NT2/D1 (cell line): Measurements from ENCODE around the gene ADGRB3.
"Not testable (repeated sequence)": the region's sequence is repeated elsewhere in the genome, so short reads cannot be mapped to it uniquely, and the experiment has no call there.

Experiments used
- DNase-seq: peaks from one replicate; pipeline ENCODE4 v3.0.0-alpha.2; 2011; ENCODE audit warnings: low read depth, low spot score
- H3K27me3 ChIP-seq: 2 replicates; pipeline ENCODE4 v1.6.0; 2011; ENCODE audit warnings: mild to moderate bottlenecking; ENCODE audit not compliant: insufficient read length, insufficient read depth
- H3K36me3 ChIP-seq: 2 replicates; pipeline ENCODE4 v1.6.1; 2011; ENCODE audit warnings: mild to moderate bottlenecking, low read length, mixed read lengths; ENCODE audit not compliant: insufficient read depth, insufficient read length
- H3K4me1 ChIP-seq: 2 replicates; pipeline ENCODE4 v1.5.1; 2011; ENCODE audit not compliant: insufficient read depth, insufficient read length
- H3K4me3 ChIP-seq: 2 replicates; pipeline ENCODE4 v1.5.1; 2011; ENCODE audit warnings: low read depth; ENCODE audit not compliant: insufficient read length
- H3K9ac ChIP-seq: 2 replicates; pipeline ENCODE4 v1.6.0; 2011; ENCODE audit warnings: low read depth; ENCODE audit not compliant: insufficient read length
- H3K9me3 ChIP-seq: 2 replicates; pipeline ENCODE4 v1.5.1; 2011; ENCODE audit warnings: mild to moderate bottlenecking, low read length; ENCODE audit not compliant: insufficient read depth
- SUZ12 ChIP-seq: IDR thresholded peaks from 2 replicates; pipeline ENCODE4 v1.6.1; 2011; ENCODE audit not compliant: insufficient read length, insufficient read depth; ENCODE audit errors: extremely low read depth
- YY1 ChIP-seq: IDR thresholded peaks from 2 replicates; pipeline ENCODE4 v1.6.1; 2011; ENCODE audit not compliant: insufficient read length, insufficient read depth
- ZNF274 ChIP-seq: IDR thresholded peaks from 2 replicates; pipeline ENCODE4 v1.6.1; 2011; ENCODE audit warnings: mild to moderate bottlenecking, low read depth, low read length

The ADGRB3 gene

DNA sequence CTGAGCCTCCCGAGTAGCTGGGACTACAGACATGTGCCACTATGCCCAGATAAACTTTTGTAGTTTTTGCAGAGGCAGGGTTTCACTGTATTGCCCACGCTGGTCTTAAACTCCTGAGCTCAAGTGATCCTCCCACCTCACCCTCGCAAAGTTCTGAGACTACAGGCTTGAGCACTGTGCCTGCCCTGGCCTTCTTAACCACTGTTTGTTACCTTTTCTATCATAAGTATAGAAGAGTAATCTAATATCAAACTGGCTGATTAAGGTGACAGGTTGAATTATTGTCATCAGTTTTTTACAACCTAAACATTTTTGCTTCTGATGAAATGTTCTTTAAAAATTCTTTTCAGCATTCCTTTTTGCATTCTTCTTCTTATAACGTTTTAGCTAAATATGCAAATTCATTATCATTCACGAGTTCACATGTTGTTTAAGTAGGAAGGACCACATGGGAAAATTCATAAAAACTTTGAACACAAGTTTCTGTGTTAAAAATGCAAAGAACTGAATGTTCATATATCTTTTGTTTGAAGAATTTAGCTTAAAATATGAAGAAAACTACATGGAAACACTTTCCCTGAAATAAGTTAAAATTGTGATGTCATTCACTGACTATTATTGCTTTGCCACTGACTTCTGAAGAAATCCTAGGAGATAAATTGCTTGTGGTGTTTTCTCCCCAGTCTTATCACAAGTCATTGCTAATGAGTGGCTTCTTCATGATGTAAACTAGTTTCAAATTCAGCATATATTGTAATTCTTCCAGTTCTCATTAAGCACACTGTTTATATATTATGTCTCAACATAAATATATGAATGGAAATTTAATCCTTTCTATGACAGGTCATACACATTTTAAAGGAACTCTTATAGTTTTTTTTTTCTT is 106.7 kb downstream of the ADGRB3 start:
- no peaks in the 10 kb centered on the region for H3K9me3 ChIP-seq
- no peaks in the 10 kb centered on the region for H3K4me1 ChIP-seq
- H3K27me3 ChIP-seq: no peaks in the 10 kb centered on the region
- DNase-seq: no peak
- TF ChIP-seq YY1: no peak
- no peak for TF ChIP-seq ZNF274
- no peak for TF ChIP-seq SUZ12
- H3K9ac ChIP-seq: no peak overlapping the region
- H3K36me3 ChIP-seq: no peaks in the 10 kb centered on the region
- H3K4me3 ChIP-seq: no peak overlapping the region

DNA sequence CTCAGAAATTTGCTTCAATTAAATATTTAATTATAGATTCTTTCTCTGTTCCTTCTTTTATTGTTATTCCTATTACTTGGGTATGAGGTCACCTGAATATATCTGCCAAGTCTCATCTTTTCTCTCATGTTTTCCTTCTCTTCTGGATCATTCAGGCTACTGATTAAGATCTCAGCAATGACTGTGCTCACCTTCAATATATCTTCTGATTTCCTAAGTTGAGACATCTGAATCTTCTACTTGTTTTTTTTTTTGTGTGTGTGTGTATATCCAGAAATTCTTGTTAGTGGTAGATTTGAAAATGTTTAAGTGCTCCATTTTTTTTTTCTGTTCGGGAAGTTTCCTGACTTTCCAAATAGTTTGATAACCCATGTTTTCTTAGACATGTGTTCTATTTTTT is 108.0 kb downstream of the ADGRB3 start:
- Histone ChIP-seq H3K4me3 (no peak overlapping the region), H3K36me3 (no peaks in the 10 kb centered on the region), H3K4me1 (no peaks in the 10 kb centered on the region), H3K9ac (no peak overlapping the region), H3K9me3 (no peaks in the 10 kb centered on the region), H3K27me3 (no peaks in the 10 kb centered on the region)
- TF ChIP-seq ZNF274 (no peak), YY1 (no peak), SUZ12 (no peak)
- DNase-seq: no peak

DNA sequence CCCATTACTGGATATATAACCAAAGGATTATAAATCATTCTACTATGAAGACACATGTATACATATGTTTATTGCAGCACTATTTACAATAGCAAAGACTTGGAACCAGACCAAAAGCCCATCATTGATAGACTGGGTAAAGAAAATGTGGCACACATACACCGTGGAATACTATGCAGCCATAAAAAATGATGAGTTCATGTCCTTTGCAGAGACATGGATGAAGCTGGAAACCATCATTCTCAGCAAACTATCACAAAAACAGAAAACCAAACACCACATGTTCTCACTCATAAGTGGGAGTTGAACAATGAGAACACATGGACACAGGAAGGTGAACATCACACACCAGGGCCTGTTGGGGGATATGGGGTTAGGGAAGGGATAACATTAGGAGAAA is 109.3 kb downstream of the ADGRB3 start:
- not testable (repeated sequence) for H3K4me1 ChIP-seq, H3K9ac ChIP-seq, H3K27me3 ChIP-seq, H3K4me3 ChIP-seq, H3K36me3 ChIP-seq, H3K9me3 ChIP-seq, DNase-seq

DNA sequence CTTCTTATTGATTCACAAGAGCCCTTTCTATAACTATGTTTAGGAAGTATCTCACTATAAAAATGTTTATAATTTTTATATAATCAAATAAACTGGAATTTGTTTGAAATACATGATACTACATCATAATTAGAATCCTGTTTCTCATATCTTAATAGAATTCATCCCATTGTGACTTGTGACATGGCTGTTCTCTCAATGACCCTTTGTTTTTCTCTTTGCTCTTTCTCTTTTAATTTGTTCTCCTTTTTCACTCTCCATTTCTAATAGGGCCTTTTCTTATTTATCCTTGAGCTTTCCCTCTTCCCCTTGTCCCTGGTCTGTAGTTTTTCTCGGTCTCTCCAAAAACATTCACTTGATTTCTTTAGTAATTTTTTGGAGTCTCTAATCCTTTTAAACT is 111.3 kb downstream of the ADGRB3 start:
- H3K9me3 ChIP-seq: no peaks in the 10 kb centered on the region
- no peak for DNase-seq
- TF ChIP-seq YY1: no peak
- no peak for TF ChIP-seq ZNF274
- no peak for TF ChIP-seq SUZ12
- H3K4me3 ChIP-seq: no peak overlapping the region
- no peak overlapping the region for H3K9ac ChIP-seq
- no peaks in the 10 kb centered on the region for H3K4me1 ChIP-seq
- H3K27me3 ChIP-seq: no peaks in the 10 kb centered on the region
- H3K36me3 ChIP-seq: no peaks in the 10 kb centered on the region

DNA sequence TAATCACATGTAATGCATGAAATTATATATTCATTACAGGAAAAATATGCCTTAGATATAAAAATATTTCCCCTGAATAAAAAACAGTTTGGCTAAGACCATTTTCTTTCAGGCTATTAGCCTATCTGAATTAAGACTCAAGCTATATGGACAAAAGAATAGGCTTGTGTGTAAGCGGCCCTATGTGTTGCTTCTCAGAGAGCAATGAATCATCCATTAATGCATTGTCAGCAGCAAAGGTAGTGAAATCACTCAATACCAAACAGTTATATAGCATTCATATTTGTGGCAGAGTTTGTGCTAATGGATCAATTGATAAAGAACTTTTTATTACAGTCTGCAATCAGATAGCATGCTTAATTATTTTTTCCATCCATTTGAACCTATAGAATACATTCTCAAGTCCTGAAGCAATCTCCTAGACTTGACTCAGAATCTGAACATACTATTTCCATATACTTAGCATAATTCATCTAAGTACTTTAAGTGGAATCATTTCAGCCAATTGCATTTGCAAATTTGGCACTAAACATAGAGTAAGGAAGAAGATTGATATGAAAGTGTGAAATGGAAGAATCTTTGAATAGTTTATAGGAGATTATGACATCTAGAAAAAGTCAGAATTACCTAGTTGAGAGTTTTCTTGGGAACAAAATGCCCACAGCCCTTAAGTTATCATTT is 112.2 kb downstream of the ADGRB3 start:
- H3K27me3 ChIP-seq: no peaks in the 10 kb centered on the region
- no peaks in the 10 kb centered on the region for H3K9me3 ChIP-seq
- H3K4me3 ChIP-seq: no peak overlapping the region
- TF ChIP-seq SUZ12 (no peak), YY1 (no peak), ZNF274 (no peak)
- no peak for DNase-seq
- H3K4me1 ChIP-seq: no peaks in the 10 kb centered on the region
- no peak overlapping the region for H3K9ac ChIP-seq
- no peaks in the 10 kb centered on the region for H3K36me3 ChIP-seq

DNA sequence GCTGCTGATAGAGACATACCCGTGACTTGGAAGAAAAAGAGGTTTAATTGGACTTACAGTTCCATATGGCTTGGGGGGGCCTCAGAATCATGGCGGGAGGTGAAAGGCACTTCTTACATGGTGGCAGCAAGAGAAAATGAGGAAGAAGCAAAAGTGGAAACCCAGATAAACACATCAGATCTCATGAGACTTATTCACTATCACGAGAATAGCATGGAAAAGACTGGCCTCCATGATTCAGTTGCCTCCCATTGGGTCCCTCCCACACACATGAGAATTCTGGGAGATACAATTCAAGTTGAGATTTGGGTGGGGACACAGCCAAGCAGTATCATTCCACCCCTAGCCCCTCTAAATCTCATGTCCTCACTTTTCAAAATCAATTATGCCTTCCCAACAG is 112.8 kb downstream of the ADGRB3 start:
- not testable (repeated sequence) for DNase-seq, H3K9ac ChIP-seq, H3K27me3 ChIP-seq, H3K9me3 ChIP-seq, H3K4me1 ChIP-seq, H3K36me3 ChIP-seq, H3K4me3 ChIP-seq

DNA sequence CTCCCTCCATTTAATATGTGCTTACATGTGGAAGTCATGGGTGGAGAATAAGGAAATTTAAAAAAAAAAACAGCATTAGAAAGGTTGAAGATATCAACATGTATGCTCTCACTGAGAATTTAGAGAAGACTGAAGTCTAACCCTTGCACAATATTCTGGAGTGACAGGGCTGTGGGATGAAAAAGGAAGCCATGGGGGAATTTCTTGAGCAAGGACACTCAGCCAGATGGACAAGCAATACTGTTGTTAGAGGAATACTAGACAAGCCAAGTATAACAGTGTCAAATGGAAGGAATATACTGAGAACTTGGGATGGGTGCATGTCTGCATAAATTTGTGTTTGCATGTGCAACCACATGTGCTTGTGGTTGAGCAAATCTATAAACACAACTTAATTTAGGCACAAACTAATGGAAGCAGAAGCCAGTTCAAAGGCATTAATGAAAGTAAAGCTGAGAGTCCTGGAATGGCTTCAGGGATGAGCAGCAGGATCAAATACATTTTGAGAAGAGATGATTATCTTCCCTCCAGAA is 119.7 kb downstream of the ADGRB3 start:
- TF ChIP-seq SUZ12: no peak
- TF ChIP-seq YY1: no peak
- TF ChIP-seq ZNF274: no peak
- no peak for DNase-seq
- Histone ChIP-seq H3K4me1 (no peaks in the 10 kb centered on the region), H3K9me3 (no peaks in the 10 kb centered on the region), H3K36me3 (no peaks in the 10 kb centered on the region), H3K9ac (no peak overlapping the region), H3K4me3 (no peak overlapping the region), H3K27me3 (no peaks in the 10 kb centered on the region)
